ENCODE results near the gene MAP3K3. TPM values are rescaled to one million over a fixed set of nuclear protein-coding genes. Genes with fewer than 3 reads are reported as not detected.

The MAP3K3 gene
- total and polyA plus RNA-seq, 7 donors, result 8.3 to 27.4 (median 22.1) TPM

DNA sequence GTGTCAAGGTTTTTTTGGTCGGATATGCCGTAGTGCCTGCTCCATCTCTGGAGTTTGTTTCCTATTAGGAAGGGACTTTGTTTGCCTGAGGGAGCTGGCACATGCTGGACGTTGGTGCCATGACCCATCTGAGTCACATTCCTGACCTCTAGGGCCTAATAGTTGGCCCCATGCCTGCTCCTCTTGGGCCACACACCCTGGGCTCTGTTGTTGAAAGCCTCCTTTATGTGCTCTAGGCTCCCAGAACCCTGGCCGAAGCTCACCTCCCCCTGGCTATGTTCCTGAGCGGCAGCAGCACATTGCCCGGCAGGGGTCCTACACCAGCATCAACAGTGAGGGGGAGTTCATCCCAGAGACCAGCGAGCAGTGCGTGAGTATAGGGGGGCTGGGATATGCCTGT lies 59.3 kb downstream of the MAP3K3 start:
- Histone ChIP-seq H3K27me3 (ENCODE audit: insufficient read depth in 3 of 3, low read length in 2 of 3) (no peaks in the 10 kb centered on the region), H3K9me3 (no peaks in the 10 kb centered on the region), H3K36me3 (ENCODE audit: insufficient read depth in 1 of 2, low read depth in 1 of 2) (peaks cover 6 to 68% of the 10 kb centered on the region in 2 donors), H3K4me3 (no peak overlapping the region), H3K4me1 (peaks cover 4% of the 10 kb centered on the region), H3K27ac (no peak overlapping the region)
- intact Hi-C loops (cut with DNase I), result no loop called here
- ATAC-seq (no peak), DNase-seq (no peak)
- 80 to 88% (median 85%) methylated on average over 8 of the region's 8 CpGs for WGBS, 3 donors
- no peak for TF ChIP-seq CTCF (IDR thresholded peaks at IDR 0.05)

GRCh38 chr17:63682441-63682840 lies 60.2 kb downstream of the MAP3K3 start:
- TF ChIP-seq CTCF (IDR thresholded peaks at IDR 0.05), result no peak
- intact Hi-C loops (cut with DNase I), result no loop called here
- Histone ChIP-seq H3K27me3 (ENCODE audit: insufficient read depth in 3 of 3, low read length in 2 of 3) (no peaks in the 10 kb centered on the region), H3K9me3 (no peaks in the 10 kb centered on the region), H3K27ac (no peak overlapping the region), H3K36me3 (ENCODE audit: insufficient read depth in 1 of 2, low read depth in 1 of 2) (peaks cover 6 to 60% of the 10 kb centered on the region in 2 donors), H3K4me3 (no peak overlapping the region), H3K4me1 (no peaks in the 10 kb centered on the region)
- ATAC-seq (no peak), DNase-seq (no peak)
- 98 to 100% (median 100%) methylated on average over 1 of the region's 1 CpG for WGBS, 3 donors

DNA sequence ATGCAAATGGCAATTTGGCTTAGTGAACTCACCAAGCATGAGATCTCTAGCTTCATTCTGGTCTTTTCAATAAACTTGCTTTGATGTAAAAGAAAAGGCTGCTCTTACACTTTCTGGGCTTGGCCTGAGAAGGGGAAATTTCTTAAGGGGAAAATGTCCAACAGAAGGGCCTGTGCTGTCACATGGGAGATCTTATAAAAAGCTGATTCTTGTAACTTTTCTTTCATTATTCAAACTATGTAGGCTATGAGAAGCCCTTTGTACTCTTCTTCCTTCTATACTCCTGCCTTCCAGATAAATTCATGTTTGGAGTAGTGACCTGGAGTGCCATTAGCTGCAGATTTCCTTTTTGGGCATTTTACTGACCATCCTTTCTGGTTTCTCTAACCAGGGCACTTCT lies 60.8 kb downstream of the MAP3K3 start:
- TF ChIP-seq CTCF (IDR thresholded peaks at IDR 0.05), result no peak
- H3K9me3 ChIP-seq, result no peaks in the 10 kb centered on the region
- H3K27me3 ChIP-seq (ENCODE audit: insufficient read depth in 3 of 3, low read length in 2 of 3), result no peaks in the 10 kb centered on the region
- H3K4me3 ChIP-seq, result no peak overlapping the region
- peaks cover 6 to 62% of the 10 kb centered on the region in 2 donors for H3K36me3 ChIP-seq (ENCODE audit: insufficient read depth in 1 of 2, low read depth in 1 of 2)
- no peaks in the 10 kb centered on the region for H3K4me1 ChIP-seq
- H3K27ac ChIP-seq, result no peak overlapping the region
- no peak for DNase-seq
- no peak for ATAC-seq
- intact Hi-C loops (cut with DNase I), result no loop called here

DNA sequence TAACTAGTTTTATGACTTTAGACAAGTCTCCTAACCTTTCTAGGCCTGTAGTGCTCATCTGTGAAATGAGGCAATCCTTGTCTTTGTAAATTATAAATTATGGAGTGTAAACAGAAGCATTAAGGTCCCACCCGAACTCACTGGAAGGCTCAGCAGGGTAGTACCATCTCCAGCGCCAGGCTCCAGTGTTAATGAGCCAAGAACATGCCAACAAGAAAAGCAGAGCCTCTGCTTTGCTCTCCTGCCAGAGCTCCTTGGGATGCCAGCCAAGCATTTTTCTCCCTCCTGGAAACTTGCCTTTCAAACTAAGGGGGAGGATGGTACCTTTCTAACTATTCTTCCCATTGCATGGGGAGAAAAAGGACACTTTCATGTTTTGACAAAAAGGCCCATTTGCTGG lies 62.8 kb downstream of the MAP3K3 start:
- H3K4me1 ChIP-seq, result no peaks in the 10 kb centered on the region
- ATAC-seq, result no peak
- no peaks in the 10 kb centered on the region for H3K9me3 ChIP-seq
- WGBS, 3 donors, result 7 to 44% (median 33%) methylated on average over 2 of the region's 2 CpGs
- no peak for DNase-seq
- TF ChIP-seq CTCF (IDR thresholded peaks at IDR 0.05), result no peak
- H3K36me3 ChIP-seq (ENCODE audit: insufficient read depth in 1 of 2, low read depth in 1 of 2), result peaks cover 8 to 78% of the 10 kb centered on the region in 2 donors
- intact Hi-C loops (cut with DNase I), result no loop called here
- H3K27me3 ChIP-seq (ENCODE audit: insufficient read depth in 3 of 3, low read length in 2 of 3), result no peaks in the 10 kb centered on the region
- no peak overlapping the region for H3K27ac ChIP-seq
- H3K4me3 ChIP-seq, result no peak overlapping the region

DNA sequence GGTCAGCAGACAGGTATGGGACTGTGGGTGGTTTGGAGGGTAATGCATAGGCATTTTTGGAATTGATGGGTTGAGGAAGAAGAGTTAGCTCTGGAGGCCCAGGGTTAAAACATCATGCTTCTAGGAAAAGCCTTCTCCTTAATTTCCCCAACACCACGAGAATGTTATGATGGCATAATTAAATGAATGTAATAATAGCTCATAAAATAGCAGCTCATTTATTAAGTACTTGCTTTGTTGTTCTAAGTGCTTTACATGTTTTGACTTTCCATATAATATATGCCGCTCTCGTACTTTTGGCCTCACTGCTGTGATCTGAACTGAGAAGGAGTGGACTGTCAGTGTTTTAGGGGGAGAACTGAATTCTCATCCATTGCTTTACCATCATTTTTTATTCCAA lies 63.4 kb downstream of the MAP3K3 start:
- ATAC-seq, result no peak
- no peak for DNase-seq
- Histone ChIP-seq H3K27ac (no peak overlapping the region), H3K9me3 (no peaks in the 10 kb centered on the region), H3K4me3 (no peak overlapping the region), H3K36me3 (ENCODE audit: insufficient read depth in 1 of 2, low read depth in 1 of 2) (peaks cover 8 to 83% of the 10 kb centered on the region in 2 donors), H3K27me3 (ENCODE audit: insufficient read depth in 3 of 3, low read length in 2 of 3) (no peaks in the 10 kb centered on the region), H3K4me1 (no peaks in the 10 kb centered on the region)
- intact Hi-C loops (cut with DNase I), result no loop called here
- TF ChIP-seq CTCF (IDR thresholded peaks at IDR 0.05), result no peak
- 93 to 96% (median 96%) methylated on average over 3 of the region's 3 CpGs for WGBS, 3 donors
